Lung (tissue), 4 donors: Measurements from ENCODE around the gene OR6P1. TPM values are rescaled to one million over a fixed set of nuclear protein-coding genes. Genes with fewer than 3 reads are reported as not detected.

Source experiments
- polyA plus RNA-seq, 2 donors: library from polyadenylated mRNA; stranded (reverse); fragments of 200-250 nt; gene quantifications; one replicate each; pipeline ENCODE4 v1.2.1, GENCODE V29; 2013
- total RNA-seq, 2 donors: library from RNA; depleted of rRNA in 1 of 2; stranded (reverse); fragments of >200 nt in 1 of 2; gene quantifications; one replicate each; pipeline ENCODE4 v1.2.1, GENCODE V29; 2014 to 2021
- donor health status: Bipolar disorder and iron deficiency.
- donor health status: healthy.
- donor health status: DM: yes; HTN: yes; CAD: no.

Gene OR6P1
- total and polyA plus RNA-seq, 4 donors = not detected

Other genes with a start within 250 kb of the OR6P1 start
- gene CD1B, start 239.0 kb downstream of the OR6P1 start, total RNA-seq = not detected
- gene CD1B, start 239.0 kb downstream of the OR6P1 start, polyA plus RNA-seq = under 1 TPM; 0.02 to 0.30 TPM
- 1 to 10 TPM in 1 of 2 donors, under 1 TPM in 1; 0.55 to 1.3 TPM for gene CD1E, start 216.7 kb downstream of the OR6P1 start, total RNA-seq
- gene CD1E, start 216.7 kb downstream of the OR6P1 start, polyA plus RNA-seq = under 1 TPM; 0.30 to 0.49 TPM
- gene OR10T2, start 171.1 kb downstream of the OR6P1 start, total RNA-seq = not detected
- not detected for gene OR10T2, start 171.1 kb downstream of the OR6P1 start, polyA plus RNA-seq
- not detected for gene OR10K2, start 144.3 kb downstream of the OR6P1 start, total RNA-seq
- gene OR10K2, start 144.3 kb downstream of the OR6P1 start, polyA plus RNA-seq = not detected
- gene OR10K1, start 108.7 kb downstream of the OR6P1 start, total RNA-seq = not detected
- not detected for gene OR10K1, start 108.7 kb downstream of the OR6P1 start, polyA plus RNA-seq
- gene OR10R2, start 98.4 kb downstream of the OR6P1 start, total RNA-seq = not detected
- gene OR10R2, start 98.4 kb downstream of the OR6P1 start, polyA plus RNA-seq = not detected
- gene OR6Y1, start 16.2 kb downstream of the OR6P1 start, total RNA-seq = not detected
- gene OR6Y1, start 16.2 kb downstream of the OR6P1 start, polyA plus RNA-seq = not detected
- gene OR10X1, start 9.3 kb upstream of the OR6P1 start, total RNA-seq = not detected
- not detected for gene OR10X1, start 9.3 kb upstream of the OR6P1 start, polyA plus RNA-seq
- not detected for gene OR10Z1, start 34.7 kb upstream of the OR6P1 start, total RNA-seq
- gene OR10Z1, start 34.7 kb upstream of the OR6P1 start, polyA plus RNA-seq = not detected
- gene SPTA1, start 116.1 kb upstream of the OR6P1 start, total RNA-seq = 10 to 100 TPM in 1 of 2 donors, under 1 TPM in 1; 0.31 to 21.1 TPM
- gene SPTA1, start 116.1 kb upstream of the OR6P1 start, polyA plus RNA-seq = under 1 TPM; 0.02 to 0.17 TPM
- not detected for gene OR6K2, start 130.1 kb upstream of the OR6P1 start, total RNA-seq
- not detected for gene OR6K2, start 130.1 kb upstream of the OR6P1 start, polyA plus RNA-seq
- gene OR6K3, start 150.1 kb upstream of the OR6P1 start, total RNA-seq = under 1 TPM in 1 of 2 donors, not detected in 1; 0.09 TPM
- under 1 TPM; 0.06 to 0.12 TPM for gene OR6K3, start 150.1 kb upstream of the OR6P1 start, polyA plus RNA-seq
- not detected for gene OR6K6, start 184.1 kb upstream of the OR6P1 start, total RNA-seq
- not detected for gene OR6K6, start 184.1 kb upstream of the OR6P1 start, polyA plus RNA-seq
- under 1 TPM in 1 of 2 donors, not detected in 1; 0.80 TPM for gene OR6N1, start 201.6 kb upstream of the OR6P1 start, total RNA-seq
- 1 to 10 TPM in 1 of 2 donors, not detected in 1; 8.7 TPM for gene OR6N1, start 201.6 kb upstream of the OR6P1 start, polyA plus RNA-seq
- gene OR6N2, start 210.6 kb upstream of the OR6P1 start, total RNA-seq = not detected
- gene OR6N2, start 210.6 kb upstream of the OR6P1 start, polyA plus RNA-seq = not detected